SK-MEL-5 (cell line): Measurements from ENCODE around the gene CYSLTR2. TPM values are rescaled to one million over a fixed set of nuclear protein-coding genes. Genes with fewer than 3 reads are reported as not detected.
"Not testable (repeated sequence)": the region's sequence is repeated elsewhere in the genome, so short reads cannot be mapped to it uniquely, and the experiment has no call there.

Source experiments
- DNase-seq: peaks from one replicate; pipeline ENCODE4 v3.0.0-alpha.2; 2016; ENCODE audit warnings: low read depth, low spot score
- in situ Hi-C: cut with HindIII; loops from 2 replicates; pipeline ENCODE4 v1.10.0; 2016; ENCODE audit warnings: low sequenced_read_pairs, high pct_unique_total_duplicates, low pct_unique_long_range_greater_than_20kb
- total RNA-seq: library from RNA; depleted of rRNA; stranded (reverse); fragments of >200 nt; shearing (Covaris generic); gene quantifications from 2 replicates; pipeline ENCODE4 v1.2.3, GENCODE V29; 2014

CYSLTR2 gene
- total RNA-seq, 1 experiment from 2014 or later: 23.6 TPM

DNA sequence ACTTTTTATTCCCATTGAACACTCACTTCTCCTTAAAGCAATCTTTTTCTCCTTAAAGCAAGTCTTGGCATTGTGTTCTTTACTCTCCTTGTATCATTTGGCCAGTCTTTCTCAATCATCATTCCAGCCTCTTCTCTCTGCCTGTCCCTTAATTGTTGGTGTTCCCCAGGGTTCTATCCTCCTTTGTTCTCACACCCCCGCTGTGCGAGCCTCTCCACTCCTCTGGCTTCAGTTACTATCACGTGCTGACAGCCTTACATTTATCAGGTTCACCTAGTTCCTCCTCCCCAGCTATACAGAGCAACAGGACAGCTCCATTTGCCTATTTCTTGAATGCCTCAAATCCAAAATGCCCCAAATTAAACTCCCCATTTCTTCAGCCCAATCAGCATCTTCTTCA lies 24.6 kb downstream of the CYSLTR2 start:
- no peak for DNase-seq
- in situ Hi-C loops: no loop called here

DNA sequence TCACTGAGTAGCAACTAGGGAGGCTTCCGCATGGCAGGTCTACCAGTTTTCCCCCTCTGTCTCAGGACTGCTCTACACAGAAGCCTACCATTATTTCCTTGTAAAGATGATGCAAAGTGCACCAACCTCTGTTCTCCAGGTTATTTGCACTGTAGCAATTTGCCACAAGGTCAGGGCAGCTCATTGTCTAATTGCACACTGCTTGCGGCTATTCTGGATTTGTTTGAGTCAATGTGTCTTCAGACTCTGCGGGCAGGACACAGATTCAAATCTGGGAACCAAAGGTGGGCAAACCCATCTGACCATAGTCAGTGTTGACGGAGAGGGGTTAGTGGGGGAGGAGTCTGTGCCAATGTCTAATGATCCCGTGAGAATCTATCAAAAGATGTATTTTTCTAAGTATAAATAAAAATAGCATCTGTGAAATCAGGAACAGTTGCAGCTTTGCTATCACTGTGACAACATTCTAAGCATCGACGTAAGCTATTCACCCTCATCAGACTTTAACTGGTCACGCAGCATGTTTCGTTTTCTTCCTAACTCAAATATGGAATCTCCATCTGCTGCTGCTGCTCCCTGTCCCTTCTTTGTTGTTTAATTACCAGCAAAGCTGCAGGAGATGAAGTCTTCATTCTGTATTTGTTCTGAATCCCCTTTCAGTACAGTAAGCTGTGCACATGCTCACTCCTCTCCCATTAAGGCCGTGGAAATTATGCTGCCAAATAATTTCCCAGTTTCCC lies 26.4 kb downstream of the CYSLTR2 start:
- DNase-seq: peak; percentile 58
- in situ Hi-C loops: no loop called here

DNA sequence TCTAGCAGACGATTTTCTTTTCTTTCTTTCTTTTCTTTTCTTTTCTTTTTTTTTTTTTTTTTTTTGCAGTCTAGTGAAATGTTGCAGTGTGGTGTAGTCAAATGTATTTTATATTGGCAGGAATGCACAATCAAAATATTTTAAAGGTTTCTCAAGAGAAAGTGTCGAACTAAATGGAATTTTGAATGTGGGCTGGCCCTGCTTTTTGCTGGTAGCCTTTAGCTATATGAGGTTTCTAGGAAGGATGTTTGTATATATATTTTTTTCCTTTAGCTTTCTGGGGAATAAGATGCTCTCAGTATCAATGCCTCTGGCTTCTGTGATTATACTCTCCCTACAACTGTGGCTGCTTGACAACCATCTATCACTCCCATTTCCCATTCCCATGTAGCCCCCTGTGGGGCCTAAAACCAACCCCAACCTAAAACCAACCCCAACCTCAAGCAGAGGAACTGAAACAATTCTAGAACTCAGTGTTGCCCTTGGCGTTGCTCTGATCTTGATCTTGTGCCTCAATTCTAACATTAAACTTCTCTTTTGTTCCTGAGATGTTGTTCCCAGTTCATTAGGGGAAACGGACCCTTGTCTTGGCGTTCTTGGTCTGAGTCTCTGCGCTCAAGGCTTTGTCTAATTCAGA lies 27.1 kb downstream of the CYSLTR2 start:
- no peak for DNase-seq

DNA sequence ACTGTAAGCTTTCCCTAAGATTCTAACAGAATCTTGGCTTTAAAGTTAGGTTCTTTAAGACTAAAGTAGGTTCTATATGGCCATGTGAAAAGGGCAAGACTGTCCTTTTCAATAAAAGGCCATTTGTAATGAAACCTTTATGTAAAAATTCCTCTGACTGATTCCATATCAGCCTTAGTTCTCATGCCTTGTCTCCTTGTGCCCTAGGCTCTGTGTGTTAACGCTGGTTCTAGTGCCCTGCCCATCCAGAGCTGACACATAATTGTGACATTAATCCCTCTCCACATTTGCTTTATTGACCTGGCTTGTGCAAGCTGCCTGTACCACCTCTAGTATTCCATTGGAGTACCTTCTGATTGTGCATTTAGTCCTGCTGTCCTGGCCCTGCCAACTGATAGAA lies 28.2 kb downstream of the CYSLTR2 start:
- in situ Hi-C loops: no loop called here
- DNase-seq: no peak

More for the DNA sequence above, 27.1 kb downstream of the CYSLTR2 start:
- in situ Hi-C loops: no loop called here

DNA sequence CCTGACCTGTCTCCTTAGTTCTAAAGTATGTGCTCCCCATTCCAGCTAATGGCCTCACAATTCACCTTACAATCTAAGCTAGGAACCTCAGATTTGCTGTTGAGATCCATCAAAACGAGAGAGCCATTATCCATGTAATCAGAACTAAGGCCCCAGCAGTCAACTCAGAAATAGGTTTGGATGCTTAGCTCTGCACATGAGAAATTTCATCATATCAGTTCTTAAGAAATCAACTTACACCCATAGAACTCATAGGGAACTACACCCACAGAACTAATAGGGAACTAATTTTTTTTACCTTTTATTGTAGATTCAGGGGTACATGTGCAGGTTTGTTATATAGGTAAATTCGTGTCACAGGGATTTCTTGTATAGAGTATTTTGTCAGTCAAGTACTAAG lies 28.7 kb downstream of the CYSLTR2 start:
- in situ Hi-C loops: no loop called here
- DNase-seq: no peak

DNA sequence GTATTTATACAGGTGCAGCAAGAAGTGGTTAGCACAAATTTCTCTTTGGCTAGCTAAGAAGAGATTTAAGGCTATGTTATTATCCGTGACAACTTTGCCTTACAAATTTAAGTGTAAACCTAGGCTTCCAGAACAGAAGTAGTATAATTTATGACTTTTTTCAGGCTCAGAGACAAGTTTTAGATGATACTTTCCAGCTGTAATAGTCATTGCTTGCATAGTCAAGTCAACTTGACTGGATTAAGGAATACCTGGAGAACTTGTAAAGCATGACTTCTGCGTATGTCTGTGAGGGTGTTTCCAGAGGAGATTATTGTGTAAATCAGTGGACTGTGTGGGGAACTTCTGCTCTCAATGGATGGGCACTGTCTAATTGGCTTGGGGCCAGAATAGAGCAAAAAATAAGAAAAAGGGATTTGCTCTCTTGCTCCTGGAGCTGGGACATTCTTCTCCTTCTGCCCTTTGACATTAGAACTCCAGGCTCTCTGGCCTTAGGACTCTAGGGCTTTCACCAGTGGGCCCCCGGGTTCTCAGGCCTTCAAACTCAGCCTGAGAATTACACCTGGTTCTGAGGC lies 33.0 kb downstream of the CYSLTR2 start:
- no peak for DNase-seq
- in situ Hi-C loops: no loop called here

DNA sequence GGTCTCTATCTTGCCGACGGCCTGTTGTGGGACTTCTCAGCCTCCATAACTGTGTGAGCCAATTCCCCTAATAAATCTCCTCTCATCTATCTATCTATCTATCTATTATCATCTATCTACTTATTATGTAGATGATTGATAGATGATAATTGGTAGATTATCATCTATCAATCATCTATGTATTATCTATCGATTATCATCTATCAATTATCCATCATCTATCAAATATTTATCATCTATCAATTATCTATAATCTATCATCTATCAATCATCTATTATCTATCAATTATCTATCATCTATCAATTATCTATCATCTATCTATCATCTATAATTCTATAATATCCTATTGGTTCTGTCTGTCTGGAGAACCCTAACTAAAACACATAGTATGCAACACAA lies 33.5 kb downstream of the CYSLTR2 start:
- DNase-seq: no peak
- in situ Hi-C loops: no loop called here

DNA sequence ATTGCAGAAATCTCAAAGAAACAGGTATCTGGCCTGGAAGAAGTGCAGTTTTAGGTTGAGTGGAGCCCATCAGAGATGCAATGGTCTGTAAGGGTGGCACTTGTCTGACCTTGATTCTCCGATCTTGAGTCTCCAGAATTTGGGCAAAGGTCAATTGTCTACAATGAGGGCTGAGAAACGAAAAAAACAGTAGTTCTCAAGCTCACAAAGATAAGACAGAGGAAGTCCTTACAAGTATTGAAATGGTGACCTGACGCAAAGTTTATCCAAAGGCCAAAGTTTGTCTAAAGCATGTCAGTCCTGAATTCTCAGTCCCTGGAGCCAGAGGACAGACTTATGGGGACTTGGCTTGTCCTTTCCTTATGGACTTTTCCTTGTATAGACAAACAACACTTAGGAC lies 40.3 kb downstream of the CYSLTR2 start:
- DNase-seq: no peak
- in situ Hi-C loops: no loop called here

DNA sequence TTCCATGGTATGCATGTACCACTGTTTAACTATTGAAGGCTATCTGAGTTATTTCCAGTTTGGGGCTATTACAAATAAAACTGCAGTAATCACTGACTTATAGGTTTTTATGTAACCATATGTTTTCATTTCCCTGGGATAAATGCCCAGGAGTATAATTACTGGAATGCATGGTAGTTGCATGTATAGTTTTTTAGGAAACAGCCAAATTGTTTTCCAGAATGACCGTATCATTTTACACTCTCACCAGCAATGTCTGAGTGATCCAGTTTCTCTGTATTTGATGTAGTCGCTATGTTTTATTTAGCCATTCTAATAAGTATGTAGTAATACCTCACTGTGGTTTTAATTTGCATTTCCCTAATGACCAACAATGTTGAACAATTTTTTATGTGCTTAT lies 42.0 kb downstream of the CYSLTR2 start:
- no peak for DNase-seq
- in situ Hi-C loops: no loop called here

DNA sequence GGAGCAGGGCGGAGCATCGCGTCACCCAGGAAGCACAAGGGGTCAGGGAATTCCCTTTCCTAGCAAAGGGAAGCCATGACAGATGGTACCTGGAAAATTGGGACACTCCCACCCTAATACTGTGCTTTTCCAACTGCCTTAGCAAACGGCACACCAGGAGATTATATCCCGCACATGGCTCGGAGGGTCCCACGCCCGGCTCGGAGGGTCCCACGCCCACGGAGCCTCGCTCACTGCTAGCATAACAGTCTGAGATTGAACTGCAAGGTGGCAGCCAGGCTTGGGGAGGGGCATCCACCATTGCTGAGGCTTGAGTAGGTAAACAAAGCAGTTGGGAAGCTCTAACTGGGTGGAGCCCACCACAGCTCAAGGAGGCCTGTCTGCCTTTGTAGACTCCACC lies 42.9 kb downstream of the CYSLTR2 start:
- in situ Hi-C loops, DNase-seq: not testable (repeated sequence)

DNA sequence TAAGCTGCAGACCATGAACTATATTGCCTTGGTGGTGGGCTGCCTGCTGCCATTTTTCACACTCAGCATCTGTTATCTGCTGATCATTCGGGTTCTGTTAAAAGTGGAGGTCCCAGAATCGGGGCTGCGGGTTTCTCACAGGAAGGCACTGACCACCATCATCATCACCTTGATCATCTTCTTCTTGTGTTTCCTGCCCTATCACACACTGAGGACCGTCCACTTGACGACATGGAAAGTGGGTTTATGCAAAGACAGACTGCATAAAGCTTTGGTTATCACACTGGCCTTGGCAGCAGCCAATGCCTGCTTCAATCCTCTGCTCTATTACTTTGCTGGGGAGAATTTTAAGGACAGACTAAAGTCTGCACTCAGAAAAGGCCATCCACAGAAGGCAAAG lies 53.7 kb downstream of the CYSLTR2 start:
- in situ Hi-C loops: no loop called here
- DNase-seq: no peak

DNA sequence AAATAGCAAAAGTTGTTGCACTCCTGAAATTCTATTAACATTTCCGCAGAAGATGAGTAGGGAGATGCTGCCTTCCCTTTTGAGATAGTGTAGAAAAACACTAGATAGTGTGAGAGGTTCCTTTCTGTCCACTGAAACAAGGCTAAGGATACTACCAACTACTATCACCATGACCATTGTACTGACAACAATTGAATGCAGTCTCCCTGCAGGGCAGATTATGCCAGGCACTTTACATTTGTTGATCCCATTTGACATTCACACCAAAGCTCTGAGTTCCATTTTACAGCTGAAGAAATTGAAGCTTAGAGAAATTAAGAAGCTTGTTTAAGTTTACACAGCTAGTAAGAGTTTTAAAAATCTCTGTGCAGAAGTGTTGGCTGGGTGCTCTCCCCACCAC lies 55.0 kb downstream of the CYSLTR2 start:
- DNase-seq: no peak
- in situ Hi-C loops: no loop called here

DNA sequence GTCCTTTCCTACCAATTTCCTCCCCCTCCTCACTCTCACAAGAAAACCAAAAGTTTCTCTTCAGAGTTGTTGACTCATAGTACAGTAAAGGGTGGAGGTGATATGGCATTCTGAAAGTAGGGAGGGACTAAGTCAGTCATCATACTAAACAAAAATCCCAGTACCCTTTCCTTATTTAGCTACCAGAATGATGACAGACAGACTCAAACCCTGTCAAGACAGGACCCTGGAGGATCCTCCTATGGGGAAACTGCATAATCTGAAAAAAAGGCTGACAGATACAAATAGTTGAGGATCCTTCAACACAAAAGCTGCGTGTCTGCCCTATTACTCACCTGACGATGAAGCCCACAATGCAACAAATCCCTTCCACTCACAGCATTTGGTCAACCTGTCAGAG lies 55.5 kb downstream of the CYSLTR2 start:
- DNase-seq: no peak
- in situ Hi-C loops: no loop called here

DNA sequence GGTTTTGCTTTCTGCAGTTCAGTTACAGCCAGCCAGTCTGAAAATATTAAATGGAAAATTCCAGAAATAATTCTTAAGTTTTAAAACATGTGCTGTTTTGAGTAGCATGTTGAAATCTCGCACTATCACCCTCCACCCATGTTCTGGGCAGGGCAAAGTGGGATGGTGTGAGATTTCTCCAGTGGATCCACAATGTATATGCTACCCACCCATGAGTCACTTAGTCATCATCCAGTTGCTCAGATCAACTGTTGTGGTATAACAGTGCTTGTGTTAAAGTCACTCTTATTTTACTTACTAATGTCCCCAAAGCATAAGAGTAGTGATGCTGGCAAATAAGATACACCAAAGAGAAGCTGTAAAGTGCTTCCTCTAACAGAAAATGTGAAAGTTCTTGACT lies 56.4 kb downstream of the CYSLTR2 start:
- DNase-seq: no peak
- in situ Hi-C loops: no loop called here

DNA sequence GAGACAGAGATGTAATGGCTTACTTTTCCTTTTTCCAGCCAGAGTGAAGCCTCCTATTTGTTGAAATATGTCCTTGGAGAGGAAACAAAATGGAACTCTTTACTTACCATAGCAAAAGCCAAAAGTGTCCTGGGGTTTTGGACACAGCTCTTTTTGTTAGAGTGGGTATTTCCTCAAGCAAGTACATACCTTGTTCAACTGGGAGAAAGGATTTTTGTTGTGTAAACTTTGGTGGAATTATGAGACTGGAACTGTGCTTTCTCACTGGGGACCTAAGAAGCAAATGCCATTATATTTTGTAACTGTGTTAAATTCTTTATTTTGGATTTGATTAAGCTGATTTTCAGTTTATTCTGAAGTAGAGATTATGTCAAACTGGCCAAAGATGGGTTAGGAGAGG lies 58.4 kb downstream of the CYSLTR2 start:
- in situ Hi-C loops: no loop called here

DNA sequence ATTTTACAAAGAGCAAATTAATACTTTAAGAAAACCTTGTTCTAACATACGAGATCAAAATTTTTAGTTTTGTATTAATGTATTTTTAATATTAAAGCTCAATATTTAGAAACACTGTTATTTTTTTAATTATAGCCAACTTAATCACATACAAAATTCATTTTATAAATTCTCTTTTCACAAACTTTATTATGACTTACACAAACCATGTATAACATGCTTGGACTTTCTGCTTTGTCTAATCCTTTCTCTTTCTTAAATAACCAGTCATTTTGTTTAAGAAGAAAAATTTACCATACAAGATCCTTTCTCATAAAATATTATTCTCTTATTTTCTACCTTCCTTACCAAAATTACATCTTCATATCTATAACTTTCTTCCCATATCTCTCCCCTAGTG lies 62.2 kb downstream of the CYSLTR2 start:
- no peak for DNase-seq
- in situ Hi-C loops: no loop called here

More for the DNA sequence above, 58.4 kb downstream of the CYSLTR2 start:
- DNase-seq: no peak

DNA sequence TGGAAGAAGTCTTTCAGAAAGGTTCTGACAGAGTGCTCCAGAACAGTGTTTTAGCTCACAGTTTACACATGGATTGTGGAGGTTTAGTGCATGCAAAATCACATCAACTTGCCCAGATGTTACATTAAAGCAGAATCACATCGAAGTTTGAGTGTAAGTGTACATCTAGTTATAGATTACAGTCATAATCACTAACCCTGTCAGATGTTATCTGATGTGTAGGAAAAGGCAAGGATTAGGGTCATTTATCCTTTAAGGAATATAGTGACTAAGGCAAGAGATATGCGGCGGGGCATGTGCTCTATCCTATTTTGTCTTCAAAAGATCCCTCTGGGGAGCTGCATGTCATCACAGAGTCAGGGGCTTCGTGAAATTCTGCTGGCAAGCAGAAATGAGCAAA lies 66.9 kb downstream of the CYSLTR2 start:
- no peak for DNase-seq
- in situ Hi-C loops: no loop called here

DNA sequence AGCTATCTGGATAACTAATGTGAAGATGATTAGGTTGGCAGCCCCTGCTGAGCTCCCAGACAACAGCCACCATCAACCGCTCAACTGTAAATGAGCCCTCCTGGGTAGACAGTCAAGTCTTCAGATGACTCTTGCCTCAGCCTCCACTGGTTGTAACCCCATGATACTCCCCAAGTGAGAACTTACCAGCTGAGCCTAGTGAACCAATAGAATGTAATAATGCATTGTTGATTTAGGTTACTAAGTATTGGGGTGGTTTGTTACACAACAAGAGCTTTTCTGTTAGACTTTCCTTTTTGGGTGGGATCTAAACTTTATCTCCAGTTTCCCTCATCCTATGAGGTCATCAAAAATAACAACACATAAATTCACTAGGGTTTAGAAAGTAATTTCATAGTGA lies 69.4 kb downstream of the CYSLTR2 start:
- no peak for DNase-seq
- in situ Hi-C loops: no loop called here

DNA sequence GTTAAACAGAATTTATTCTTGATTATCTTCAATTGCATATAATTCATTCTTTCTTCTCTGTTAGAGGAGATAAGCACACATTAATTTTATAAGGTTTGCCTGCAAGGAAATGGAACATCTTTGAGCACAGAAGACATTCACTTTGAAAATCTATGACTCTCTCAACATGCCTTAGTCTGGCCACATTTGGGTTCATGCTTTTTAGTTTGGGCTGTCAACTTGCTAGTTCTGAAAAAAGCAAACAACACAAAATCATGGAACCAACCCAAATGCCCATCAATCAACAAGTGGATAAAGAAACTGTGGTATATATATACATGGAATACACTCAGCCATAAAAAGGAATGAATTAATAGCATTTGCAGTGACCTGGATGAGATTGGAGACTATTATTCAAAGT lies 71.5 kb downstream of the CYSLTR2 start:
- in situ Hi-C loops: no loop called here
- no peak for DNase-seq
